ENCODE measurements around the gene RAI1.

Gene RAI1

DNA sequence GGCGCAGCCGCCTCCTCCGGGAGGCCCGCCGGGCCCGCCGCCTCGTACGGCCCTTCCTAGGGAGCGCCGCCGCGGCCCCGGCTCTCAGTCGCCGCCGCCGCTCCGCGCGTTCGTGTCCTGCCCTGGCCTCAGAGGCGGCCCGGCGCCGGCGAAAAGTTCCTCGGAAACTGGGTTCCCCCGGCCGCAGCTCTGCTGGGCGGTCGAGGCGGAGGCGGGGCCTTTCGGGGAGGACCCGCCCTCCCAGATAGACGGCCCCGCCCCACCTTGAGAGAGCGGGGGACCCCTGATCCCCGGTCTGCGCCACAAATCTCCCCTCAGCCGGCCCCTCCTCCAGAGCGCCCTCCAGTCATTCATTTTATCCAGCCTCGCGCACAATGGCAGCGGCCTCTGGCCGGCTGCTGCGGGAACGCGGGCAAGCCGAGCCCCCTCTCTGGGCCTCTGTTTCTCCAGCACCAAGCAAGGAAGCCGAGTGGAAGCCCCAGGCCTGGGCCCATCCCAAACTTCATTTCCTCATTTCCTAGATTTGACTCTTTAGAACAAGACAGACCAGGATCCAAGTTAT lies 155.6 kb downstream of the RAI1 start, which contains the start of gene SREBF1:
TSS of gene SREBF1 (minus strand) at position 169 of the 562 bp plus-strand sequence. CDS start 169 bp downstream, outside the sequence.
- DNase-seq: peak; percentile 74 to 82

DNA sequence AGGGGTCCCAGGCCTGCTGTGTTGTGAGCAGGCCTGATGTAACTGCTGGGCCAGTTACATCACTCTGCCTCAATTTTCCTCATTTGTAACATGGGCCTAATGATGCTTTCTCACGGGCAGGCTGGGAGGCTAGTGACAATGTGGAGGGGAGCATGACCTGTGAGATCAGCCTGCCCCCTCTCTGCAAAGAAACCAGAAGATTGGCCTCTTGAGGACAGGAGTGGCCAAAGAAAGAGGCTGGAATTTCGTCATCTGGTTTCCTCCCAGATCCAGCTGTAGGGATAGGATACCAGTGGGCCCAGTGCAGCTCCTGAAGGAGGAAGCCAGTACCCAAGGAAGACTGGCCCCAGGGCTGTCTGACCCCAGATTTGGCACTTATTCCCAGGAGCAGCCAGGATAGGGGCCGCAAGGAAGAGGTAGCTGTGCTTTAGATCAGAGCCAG lies 156.1 kb downstream of the RAI1 start:
- DNase-seq: no peak

DNA sequence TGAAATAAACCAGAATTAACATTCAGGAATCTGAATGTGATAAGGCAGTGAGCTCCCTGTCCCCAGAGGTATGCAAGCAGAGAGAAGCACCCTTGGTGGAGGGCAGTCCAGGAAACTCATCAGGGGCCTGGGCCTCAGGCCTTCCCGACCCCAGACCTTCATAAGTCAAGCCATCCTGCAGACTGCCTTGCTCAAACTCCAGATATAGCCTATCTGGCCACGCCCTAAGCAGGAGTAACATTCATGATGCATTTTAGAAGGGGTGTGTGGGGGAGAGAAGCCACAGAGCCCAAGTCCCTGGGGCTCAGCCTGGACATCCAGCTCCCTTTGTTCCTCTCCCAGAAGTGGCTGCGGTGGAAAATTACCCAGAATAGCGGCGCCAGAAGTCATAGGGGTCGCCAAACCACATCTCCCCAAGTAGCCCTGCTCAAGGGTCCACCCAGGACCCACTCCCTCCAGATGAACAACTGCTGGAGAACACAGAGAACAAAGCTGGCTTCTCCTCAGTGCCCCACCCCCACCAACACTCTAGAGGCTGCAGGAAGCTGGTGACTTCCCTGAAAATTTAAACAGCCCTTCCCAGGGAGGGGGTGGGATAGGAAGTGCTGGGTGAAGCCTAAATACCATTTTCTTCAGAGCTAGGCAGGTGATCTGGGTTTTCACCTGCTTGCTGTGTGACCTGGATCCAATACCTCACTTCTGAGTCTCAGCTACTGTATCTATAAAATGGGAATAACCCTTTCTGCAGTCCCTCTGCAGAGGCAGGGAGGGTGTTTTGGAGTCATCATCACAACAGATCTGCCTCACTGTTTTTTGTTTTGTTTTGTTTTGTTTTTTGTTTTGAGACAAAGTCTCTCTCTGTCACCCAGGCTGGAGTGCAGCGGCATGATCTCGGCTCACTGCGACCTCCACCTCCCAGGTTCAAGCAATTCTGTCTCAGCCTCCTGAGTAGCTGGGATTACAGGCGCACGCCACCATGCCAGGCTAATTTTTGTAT lies 157.0 kb downstream of the RAI1 start:
- no peak for DNase-seq

DNA sequence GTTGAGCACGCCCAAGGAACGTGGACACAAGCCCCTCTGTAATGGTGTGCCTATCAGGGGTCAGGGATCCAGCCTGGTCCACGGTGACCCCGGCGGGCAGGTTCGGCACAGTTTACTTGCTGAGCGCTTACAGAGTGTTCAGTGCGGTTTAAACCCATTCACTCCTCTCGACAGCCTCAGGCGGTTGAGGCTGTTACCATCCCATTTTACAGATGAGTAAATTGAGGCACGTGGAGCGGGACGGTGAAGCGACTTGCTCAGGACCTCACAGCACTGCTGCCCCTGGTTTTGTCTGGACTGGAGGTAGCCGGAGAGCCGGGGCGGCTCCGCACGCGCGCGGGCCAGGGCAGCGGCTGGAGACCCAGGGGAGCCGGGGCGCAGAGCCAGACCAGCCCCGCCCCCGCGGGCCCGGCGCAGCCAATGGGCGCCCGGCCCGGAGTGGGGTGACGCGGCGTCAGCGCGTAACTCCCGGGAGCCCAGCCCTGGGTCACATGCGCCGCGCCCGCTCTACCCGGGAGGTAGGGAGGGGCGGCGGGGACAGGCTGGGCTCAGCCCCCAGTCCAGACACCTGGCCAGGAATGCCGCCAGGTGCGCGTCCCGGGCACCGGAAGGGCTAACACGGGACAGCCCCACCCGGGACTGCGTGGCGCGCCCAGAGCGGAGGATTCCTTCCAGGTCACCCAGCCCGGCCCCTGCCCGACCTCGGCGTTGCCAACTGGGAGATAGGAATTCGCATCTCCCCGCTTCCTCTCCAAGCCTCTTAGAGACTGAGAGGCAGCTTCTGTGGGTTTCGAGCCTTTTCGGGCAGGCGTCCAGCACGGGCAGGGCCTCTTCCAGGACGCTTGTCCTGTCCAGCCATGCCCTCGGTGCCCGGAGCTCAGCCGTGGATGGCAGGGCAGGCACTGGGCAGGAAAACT lies 158.8 kb downstream of the RAI1 start:
- DNase-seq: peak; percentile 83 to 87

DNA sequence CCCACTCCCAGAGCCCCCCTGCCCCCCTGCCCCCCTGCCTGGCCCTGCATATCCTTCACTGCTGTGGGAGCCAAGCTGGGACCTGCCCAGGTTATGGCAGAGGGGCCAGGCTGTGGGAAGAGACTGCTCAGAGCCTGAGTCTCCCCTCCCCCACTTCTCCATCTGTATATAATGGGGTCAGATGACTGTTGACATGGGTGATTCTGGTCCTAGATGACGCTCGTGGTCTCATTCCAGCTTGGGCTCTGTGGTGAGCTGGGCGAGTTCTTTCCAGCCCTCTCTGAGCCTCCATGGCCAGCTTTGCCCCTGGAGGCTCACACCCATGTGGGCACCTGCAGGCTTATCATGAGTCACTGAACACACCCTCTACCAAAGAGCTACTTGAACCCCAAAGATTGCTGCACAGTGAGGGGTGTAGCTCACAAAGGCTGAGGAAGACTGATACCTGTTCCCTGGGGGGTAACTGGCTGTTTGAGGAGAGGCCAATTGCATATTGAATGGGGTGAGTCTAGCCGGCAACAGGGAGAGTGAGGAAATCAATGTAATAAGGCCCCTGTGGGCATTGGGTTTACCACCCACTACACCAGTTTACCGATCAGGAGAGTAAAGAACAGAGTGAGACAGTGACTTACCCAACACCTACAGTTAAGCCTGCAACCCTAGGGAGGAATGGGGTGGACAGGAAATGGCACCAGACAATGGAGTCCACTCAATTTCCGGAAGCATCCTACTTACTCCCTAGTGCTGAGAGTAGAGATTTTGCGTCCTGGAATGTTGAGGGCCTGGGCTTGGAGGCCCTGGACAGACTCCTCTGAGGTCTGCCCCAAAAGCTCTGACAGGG lies 159.7 kb downstream of the RAI1 start:
- no peak for DNase-seq

DNA sequence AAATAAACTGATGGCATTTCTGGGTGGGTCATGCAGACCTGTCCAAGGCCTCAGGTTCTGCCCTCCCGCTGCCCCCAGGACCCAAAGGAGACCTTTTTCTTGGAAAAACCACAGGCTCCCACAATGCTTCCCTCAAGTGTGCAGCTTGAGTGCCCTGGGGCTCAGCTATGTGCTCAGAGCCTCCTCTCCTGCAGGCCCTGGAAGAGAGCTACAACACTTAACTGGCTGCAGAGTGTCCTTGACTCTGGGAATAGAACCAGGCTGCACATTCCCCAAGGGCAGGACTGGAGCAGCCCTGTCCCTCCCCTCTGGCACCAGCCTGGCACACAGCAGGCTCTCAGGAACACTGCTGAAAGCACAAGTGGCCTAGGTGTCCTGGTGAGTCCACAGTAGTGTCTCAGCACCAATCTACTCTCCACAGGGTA lies 160.4 kb downstream of the RAI1 start:
- DNase-seq: no peak

DNA sequence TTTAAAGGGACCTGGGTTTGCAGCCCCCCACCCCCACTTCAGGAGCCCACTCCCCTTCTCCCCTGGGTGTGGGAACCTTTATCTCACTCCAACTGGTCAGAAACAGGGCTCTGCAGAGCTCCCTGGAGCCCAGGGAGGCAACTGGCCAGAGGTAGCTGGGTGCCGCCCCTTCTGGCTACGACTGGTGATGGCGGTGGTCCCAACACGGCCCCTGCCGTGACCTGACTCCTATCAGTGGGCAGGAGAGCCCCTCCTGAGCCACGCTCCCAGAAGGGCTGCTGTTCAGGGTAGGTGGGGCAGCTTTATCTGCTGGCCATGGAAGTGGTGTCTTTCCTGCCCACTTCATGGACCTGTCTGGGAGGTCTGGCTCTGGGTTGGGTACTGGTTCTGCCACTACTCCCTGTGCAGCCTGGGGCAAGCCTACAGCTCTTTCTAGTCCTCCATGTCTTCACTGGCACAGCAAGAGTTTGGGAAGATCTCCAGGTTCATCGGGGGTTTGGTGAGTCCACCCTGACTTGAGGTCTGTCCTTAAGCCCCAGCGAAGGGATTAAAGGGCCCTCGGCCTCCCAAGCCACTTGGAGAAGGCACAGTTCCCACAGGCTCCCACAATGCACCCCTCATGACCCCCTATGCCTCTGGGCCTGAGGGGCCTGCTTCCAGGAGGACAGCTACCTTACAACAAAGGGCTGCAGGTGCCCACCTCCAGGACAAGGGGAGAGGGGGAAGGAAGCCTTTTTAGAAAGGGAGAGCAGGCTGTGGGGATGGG lies 161.0 kb downstream of the RAI1 start:
- DNase-seq: no peak

DNA sequence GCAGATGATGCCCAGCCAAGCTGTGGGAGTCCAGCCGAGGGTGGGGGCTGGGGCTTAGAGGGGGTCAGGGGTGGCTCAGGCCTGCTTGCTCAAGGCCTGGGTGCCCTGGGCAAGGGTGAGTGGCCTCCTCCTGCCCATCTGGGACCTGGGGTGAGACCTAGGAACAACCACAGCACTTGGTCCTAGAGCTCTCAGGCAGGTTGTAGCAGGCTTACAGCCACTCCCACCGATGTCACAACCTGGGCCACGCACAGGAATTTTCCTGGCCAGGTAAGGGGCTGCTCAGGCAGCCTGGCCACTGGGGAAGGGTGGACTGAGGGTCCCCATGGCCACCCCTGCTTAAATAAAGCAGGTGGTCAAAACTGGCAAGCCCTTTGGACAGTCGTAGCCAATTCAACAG lies 161.8 kb downstream of the RAI1 start:
- no peak for DNase-seq

DNA sequence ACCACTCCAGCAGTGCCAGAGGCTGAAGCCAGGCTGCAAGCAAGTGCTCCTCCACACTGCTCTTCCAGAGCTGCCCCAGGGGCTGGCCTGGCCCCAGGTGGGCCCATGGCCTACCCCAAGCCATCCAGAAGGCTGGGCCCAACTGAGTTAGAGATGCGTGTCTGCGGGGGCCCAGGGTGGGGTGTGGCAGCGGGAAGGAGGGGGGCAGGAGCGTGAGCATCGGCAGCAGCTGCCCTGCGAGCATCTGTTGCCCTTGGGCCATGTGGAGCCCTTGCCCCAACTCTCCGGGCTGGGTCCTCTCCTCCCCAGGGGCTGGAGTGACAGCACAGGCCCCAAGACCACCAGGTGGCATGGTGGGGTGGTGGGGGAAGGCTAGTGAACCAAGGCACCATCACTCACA lies 162.8 kb downstream of the RAI1 start:
- no peak for DNase-seq

DNA sequence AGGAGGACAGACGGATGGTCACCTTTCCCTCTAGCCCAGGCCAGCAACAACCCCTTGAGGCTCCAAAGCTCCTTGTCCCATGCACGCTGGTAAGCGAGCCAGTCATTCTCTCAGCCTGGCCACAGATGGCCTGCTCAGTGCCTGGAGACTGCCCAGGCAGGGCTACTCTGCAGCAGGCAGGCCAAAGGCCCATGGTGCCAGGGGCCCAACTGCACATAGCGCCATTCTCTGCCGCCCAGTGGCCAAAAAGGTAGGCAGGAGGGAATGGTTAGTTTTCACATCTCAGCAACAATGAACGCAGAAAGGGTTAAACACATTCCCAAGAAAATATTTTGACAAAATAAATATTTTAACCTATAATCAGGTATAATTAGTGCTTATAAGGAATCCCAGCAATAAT lies 163.2 kb downstream of the RAI1 start:
- DNase-seq: no peak

DNA sequence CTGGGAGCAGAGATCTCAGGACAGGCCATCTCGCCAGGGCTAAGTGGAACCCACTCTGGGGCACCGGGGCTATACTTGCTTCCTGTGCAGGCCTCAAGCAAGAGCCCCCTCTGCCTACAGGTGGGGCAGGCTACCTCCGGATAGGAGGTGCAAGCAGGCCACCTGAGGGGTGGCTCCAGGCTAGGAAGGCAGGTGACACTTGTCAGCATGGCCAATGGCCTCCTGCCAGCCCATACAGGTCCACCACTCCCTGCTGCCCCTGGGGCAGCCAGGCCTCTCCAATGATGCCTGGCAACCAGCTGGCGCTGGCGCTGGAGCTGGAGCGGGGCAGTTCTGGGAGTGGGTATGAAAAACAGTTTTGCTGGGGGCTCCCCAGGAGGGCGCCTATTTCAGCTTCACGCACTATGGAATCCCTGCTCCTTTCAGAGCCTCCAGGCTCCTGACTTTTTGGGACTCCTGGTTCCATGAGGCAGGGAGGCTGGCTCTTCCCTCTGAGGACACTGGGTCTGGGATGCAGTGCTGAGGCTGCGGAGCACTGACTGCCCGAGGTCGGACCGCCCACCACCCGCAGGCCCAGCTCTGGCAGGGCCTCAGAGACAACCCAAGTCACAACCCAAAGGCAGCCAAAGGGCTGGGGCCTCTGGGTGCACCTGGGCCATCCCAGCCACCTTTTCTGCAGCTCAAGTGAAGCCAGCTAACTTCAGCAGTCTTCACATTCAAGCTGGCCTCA lies 164.0 kb downstream of the RAI1 start:
- no peak for DNase-seq

DNA sequence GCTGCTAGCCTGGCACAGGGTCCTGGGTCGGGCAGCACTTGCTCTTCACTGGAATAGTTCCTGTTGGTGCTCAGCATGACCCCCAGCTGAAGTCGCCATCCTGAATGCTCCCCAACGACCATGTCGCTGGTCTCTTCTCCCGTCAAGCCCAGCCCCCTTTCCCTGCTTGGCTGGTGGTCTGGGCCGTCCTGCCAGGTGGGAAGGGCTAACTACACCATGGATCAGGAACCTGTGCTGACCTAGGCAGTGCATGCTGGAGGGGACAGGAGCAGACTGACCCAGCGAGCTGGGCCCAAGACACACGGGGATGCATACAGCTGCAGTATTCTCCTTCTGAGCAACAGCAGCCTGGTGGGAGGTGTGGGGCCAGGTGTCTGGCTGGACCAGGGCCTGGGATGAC lies 164.7 kb downstream of the RAI1 start:
- DNase-seq: no peak

DNA sequence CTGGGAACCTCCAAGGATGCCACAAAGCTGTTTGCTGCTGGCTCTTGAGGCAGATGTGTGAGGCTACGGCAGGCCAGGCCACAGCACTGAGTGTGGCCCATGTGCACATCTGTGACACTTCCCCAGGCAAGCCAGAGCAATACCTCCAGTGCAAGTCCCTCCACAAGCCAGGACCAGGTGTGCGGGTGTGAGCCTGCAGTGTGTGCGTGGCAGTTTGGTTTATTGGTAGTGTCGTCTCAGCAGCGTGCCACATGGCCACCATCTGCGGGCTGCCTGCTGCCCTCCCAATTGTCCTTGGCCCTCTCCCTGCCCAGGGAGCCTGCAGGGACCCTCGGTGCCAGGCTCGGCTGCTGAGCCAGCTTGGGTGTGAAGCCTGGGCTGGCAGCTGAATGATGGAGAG lies 165.4 kb downstream of the RAI1 start:
- DNase-seq: no peak

DNA sequence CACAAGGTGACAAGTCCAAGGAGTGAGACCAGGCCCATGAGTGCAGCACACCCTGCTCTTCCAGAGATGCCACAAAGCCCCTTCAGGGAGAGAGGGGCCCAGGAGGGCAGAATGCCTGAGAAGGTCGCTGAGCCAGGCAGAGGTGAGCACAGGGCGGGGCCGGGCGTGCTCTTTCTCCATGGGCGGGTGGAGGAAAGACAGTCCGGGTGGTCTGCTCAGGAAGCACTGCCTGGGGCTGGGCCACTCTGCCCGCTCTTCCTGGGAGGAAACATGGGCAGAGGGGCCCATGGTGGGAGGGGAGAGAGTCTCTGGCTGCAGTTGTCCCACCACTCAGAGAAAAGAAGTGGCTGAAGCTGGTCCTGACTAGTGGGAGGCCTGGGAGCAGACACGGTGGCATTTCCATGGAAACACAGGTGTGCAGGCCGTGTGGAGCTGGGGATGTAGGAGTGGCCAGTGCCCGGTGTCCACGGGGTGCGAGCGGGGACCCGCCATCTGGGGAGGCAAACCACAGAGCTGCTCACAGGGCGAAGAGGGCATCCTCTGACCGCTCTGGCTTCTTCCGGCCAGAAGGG lies 165.9 kb downstream of the RAI1 start:
- no peak for DNase-seq

DNA sequence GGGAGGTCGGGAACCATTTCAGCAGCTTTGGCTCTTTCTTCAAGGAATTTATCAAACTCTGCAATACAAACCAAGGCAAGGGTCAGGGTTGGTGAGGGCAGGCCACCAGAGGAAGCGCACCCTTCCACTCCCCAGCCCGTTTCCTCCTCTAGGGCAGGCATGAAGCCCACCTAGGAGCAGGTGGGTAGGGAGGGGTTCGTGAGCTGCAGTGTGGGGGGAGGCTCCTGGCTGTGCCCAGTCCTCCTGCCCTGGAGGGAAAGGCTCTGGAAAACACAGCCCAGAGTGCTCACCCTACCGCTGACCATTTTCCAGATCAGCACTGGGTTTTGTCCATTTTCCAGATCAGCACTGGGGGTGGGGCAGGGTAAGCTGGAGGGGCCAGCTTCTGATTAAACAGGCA lies 166.5 kb downstream of the RAI1 start:
- DNase-seq: no peak

DNA sequence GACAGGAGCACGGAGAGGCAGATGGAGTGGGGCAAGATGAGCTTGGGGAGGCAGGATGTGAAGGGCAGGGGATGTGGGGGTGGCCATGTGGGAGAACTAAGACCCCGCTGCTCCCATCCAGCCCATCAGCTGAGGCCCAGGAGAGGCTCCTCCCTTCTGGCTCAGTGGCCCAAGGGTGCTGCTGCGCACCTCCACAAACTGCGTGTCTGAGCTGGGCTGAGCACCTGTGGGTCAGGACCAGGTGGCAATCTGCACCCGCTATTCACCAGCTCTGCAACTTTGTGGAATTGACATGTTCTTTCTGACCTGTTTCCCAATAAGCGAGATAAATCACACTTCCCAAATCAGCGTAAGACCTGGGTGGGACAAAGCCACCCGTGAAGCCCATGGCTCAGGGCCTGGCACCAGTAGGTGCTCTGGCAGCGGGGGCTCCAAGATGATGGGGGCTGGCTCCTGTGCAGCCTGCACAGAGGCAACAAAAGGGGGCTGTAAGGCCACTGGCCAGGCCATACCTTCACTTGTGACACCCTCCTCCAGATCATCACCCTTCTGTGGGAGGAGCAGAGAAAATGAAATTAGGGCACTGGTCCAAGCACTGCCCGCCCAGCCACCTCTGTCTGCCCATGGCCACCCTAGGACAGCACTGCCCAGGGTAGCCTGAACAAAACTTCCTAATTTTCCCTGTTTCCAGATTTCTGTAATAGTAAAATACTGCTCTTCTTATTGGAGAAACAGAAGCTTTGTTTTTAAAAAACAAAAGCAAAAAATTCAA lies 167.2 kb downstream of the RAI1 start:
- no peak for DNase-seq

DNA sequence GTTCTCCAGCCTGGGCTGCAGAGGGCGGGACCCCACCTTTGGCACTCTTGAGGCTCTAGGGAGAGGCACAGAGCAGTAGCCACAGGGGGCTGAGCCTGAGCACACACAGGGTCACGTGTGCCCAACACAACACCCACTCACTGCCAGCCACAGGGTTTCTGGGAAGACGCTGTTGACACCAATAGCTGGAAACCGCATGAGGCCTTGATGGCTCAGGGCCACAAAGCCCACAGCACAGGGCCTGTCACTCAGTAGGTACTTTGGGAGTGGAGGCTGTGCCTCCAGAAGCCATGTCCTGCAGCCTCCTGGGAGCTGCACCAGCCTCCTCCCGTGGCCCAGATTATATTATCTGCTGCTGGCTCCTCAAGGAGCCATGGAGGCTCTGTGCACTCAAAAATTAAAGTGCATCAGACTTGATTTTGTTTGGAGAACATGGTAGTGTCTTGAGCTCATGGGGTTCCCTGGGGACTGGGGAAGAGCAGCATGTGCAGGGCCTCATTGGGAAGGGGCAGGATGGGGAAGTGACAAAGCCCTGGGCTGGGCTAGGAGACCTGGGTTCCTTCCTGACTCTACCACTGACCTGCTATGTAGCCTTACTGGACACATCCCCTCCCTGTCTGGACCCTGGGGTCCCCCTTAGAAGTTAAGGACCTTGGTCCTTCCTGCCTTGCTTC lies 168.0 kb downstream of the RAI1 start:
- peak; percentile 89 to 93 for DNase-seq

DNA sequence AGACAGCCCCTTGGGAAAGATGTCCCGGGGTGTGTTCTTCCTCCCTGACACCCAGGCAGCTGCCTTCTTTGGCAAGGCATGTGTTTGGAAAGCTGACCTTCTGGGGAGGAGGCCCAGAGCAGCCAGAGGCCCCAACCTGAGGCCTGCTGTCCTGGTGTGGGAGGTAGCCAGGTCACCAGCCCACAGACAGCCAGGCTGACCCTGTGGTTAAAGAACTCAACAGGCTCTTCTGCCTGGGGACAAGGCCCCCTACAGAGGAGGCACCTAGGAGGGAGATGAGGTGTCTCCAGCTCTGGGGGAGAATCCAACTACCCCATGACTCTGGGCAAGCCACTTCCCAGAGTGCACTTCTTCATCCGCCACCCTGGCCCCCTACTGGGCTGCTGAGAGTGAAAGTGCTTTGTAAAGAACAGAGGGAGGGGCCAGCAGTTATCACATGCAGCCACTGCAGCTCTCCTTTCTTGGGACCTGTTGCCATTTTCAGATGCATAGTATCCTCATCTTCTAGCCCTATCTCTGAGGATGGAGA lies 168.7 kb downstream of the RAI1 start:
- peak; percentile 78 to 87 for DNase-seq
